Measurements from ENCODE around the gene C2orf92.

DNA sequence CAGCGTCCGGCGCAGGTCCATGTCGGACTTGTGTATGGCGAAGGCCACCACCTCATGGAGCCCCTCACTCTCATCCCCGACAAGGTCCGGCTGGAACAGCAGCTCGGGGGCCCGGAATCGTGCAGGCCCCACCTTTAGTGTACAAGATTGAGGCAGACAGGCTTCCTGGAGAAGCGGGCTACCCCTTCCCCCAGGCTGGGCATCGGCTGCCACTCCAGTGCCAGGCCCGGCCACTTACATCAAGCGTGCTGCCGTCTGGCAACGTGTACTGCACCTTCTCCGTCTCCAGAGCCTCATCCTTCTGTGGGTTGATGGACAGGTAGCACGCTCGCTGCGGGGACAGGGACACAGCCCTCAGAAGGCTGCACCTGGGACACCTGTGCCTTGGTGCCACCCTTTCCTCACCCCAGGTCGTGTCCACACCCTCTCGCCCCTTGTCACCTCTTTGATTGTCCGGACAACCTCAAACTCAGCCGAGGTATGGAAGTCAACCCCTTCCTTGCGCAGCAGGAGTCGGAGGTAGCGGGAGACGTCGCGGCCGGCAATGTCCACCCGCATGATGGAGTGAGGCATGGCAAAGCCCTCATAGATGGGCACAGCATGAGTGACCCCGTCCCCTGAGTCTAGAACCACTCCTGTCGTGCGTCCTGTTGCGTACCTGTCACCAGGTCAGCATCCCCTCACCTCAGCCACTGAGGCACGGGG is 11.4 kb upstream of the C2orf92 start:
- TF ChIP-seq EP300 (conservative IDR thresholded peaks at IDR 0.05; ENCODE audit: poor library complexity, severe bottlenecking) (no peak), MXI1 (conservative IDR thresholded peaks at IDR 0.05; ENCODE audit: poor library complexity, severe bottlenecking) (no peak), POLR2AphosphoS5 (IDR thresholded peaks at IDR 0.05) (no peak), EZH2 (IDR thresholded peaks at IDR 0.05; ENCODE audit: borderline replicate concordance, insufficient read depth, low read length, poor library complexity, severe bottlenecking) (no peak)
- TF ChIP-seq, protein P1, sequence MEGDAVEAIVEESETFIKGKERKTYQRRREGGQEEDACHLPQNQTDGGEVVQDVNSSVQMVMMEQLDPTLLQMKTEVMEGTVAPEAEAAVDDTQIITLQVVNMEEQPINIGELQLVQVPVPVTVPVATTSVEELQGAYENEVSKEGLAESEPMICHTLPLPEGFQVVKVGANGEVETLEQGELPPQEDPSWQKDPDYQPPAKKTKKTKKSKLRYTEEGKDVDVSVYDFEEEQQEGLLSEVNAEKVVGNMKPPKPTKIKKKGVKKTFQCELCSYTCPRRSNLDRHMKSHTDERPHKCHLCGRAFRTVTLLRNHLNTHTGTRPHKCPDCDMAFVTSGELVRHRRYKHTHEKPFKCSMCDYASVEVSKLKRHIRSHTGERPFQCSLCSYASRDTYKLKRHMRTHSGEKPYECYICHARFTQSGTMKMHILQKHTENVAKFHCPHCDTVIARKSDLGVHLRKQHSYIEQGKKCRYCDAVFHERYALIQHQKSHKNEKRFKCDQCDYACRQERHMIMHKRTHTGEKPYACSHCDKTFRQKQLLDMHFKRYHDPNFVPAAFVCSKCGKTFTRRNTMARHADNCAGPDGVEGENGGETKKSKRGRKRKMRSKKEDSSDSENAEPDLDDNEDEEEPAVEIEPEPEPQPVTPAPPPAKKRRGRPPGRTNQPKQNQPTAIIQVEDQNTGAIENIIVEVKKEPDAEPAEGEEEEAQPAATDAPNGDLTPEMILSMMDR (IDR thresholded peaks at IDR 0.05; ENCODE audit: poor library complexity, severe bottlenecking) = no peak
- TF ChIP-seq, protein P2, sequence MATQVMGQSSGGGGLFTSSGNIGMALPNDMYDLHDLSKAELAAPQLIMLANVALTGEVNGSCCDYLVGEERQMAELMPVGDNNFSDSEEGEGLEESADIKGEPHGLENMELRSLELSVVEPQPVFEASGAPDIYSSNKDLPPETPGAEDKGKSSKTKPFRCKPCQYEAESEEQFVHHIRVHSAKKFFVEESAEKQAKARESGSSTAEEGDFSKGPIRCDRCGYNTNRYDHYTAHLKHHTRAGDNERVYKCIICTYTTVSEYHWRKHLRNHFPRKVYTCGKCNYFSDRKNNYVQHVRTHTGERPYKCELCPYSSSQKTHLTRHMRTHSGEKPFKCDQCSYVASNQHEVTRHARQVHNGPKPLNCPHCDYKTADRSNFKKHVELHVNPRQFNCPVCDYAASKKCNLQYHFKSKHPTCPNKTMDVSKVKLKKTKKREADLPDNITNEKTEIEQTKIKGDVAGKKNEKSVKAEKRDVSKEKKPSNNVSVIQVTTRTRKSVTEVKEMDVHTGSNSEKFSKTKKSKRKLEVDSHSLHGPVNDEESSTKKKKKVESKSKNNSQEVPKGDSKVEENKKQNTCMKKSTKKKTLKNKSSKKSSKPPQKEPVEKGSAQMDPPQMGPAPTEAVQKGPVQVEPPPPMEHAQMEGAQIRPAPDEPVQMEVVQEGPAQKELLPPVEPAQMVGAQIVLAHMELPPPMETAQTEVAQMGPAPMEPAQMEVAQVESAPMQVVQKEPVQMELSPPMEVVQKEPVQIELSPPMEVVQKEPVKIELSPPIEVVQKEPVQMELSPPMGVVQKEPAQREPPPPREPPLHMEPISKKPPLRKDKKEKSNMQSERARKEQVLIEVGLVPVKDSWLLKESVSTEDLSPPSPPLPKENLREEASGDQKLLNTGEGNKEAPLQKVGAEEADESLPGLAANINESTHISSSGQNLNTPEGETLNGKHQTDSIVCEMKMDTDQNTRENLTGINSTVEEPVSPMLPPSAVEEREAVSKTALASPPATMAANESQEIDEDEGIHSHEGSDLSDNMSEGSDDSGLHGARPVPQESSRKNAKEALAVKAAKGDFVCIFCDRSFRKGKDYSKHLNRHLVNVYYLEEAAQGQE (IDR thresholded peaks at IDR 0.05; ENCODE audit: borderline replicate concordance) = no peak
